Prostate gland (tissue), 2 donors: ENCODE measurements around the gene ITGA11. TPM values are rescaled to one million over a fixed set of nuclear protein-coding genes. Genes with fewer than 3 reads are reported as not detected.
A peak's percentile ranks its signal among the peaks of the same experiment; 100 is the strongest.

Experiments used
- DNase-seq: peaks from one replicate; pipeline ENCODE4 v3.0.0-alpha.2; 2019; ENCODE audit warnings: low spot score
- H3K27ac ChIP-seq, 2 donors: fragments of 200-600 bp; sonication (generic); 2 replicates each; pipeline ENCODE4 v1.5.1; 2017 to 2019
- H3K27me3 ChIP-seq: fragments of 200-600 bp; sonication (generic); replicated peaks from 2 replicates; pipeline ENCODE4 v1.5.1; 2019; ENCODE audit not compliant: insufficient read depth
- H3K36me3 ChIP-seq, 2 donors: fragments of 200-600 bp; sonication (generic); 1 replicate in 1 of 2; 2 replicates in 1 of 2; pipeline versions ENCODE4 v1.5.1 to v1.8.1; 2017 to 2019
- H3K4me1 ChIP-seq: fragments of 200-600 bp; sonication (generic); replicated peaks from 2 replicates; pipeline ENCODE4 v1.5.1; 2019
- H3K4me3 ChIP-seq, 2 donors: fragments of 200-600 bp; sonication (generic); 2 replicates each; pipeline ENCODE4 v1.5.1; 2017 to 2019
- H3K9me3 ChIP-seq: fragments of 200-600 bp; sonication (generic); 2 replicates; pipeline ENCODE4 v1.5.1; 2017
- CTCF ChIP-seq, 4 experiments: fragments of 200-600 bp in 2 of 4; fragments of 450-650 bp in 2 of 4; sonication (generic) in 2 of 4; IDR thresholded peaks; 1 replicate in 3 of 4; 2 replicates in 1 of 4; pipeline ENCODE4 v1.5.1; 2016 to 2019; ENCODE audit warnings: antibody characterized with exemption in 4 of 4, mild to moderate bottlenecking in 2 of 4, moderate library complexity in 2 of 4
- POLR2A ChIP-seq: fragments of 450-650 bp; IDR thresholded peaks from one replicate; pipeline ENCODE4 v1.6.1; 2016; ENCODE audit warnings: antibody characterized with exemption, mild to moderate bottlenecking
- POLR2AphosphoS5 ChIP-seq: sonication (generic); formaldehyde crosslinking; IDR thresholded peaks from one replicate; pipeline ENCODE4 v1.6.1; 2017; ENCODE audit warnings: antibody characterized with exemption
- WGBS: methylation state at CpG from one replicate; pipeline ENCODE4 v1.1.5; 2018; 5-methylcytosine and 5-hydroxymethylcytosine counted together
- intact Hi-C: fragments of 100-400 bp; cut with DNase I; formaldehyde crosslinking; loops from one replicate; pipeline ENCODE4 v1.14.2; 2022
- total RNA-seq, 2 donors: library from RNA; depleted of rRNA; stranded (reverse); fragments of >200 nt; gene quantifications; one replicate each; pipeline ENCODE4 v1.1.0, GENCODE V29; 2016

The ITGA11 gene
- total RNA-seq, 2 donors from 2014 or later, result 2.0 to 11.0 TPM

GRCh38 chr15:68383161-68384074, 48.5 kb downstream of the ITGA11 start:
- intact Hi-C loops, result loop anchor here (2.0 to 10.0 kb wide), 2 partner anchors 77 to 291 kb away; no protein-coding TSS in a partner anchor
- Histone ChIP-seq H3K9me3 (no peaks in the 10 kb centered on the region), H3K4me1 (no peaks in the 10 kb centered on the region), H3K27me3 (no peaks in the 10 kb centered on the region), H3K36me3 (no peaks in the 10 kb centered on the region), H3K4me3 (no peak overlapping the region), H3K27ac (peak overlapping the region in 1 of 2 donors; percentile 33)
- TF ChIP-seq CTCF (IDR thresholded peaks at IDR 0.05) (peak; percentile 61 to 80 (median 70)), POLR2AphosphoS5 (no peak), POLR2A (no peak)
- peak; percentile 44 for DNase-seq
- 91% methylated on average over 12 of the region's 12 CpGs for WGBS

- WGBS, result 91% methylated on average over 5 of the region's 5 CpGs
- Histone ChIP-seq H3K4me3 (no peak overlapping the region), H3K27ac (no peak overlapping the region), H3K36me3 (no peaks in the 10 kb centered on the region), H3K4me1 (no peaks in the 10 kb centered on the region), H3K27me3 (no peaks in the 10 kb centered on the region), H3K9me3 (no peaks in the 10 kb centered on the region)
- TF ChIP-seq CTCF (IDR thresholded peaks at IDR 0.05) (no peak), POLR2A (no peak), POLR2AphosphoS5 (no peak)
- DNase-seq, result peak; percentile 2
- intact Hi-C loops, result loop anchor here (2.0 to 10.0 kb wide), 2 partner anchors 76 to 292 kb away; no protein-coding TSS in a partner anchor
Measured at GRCh38 chr15:68382286-68383007, 49.5 kb downstream of the ITGA11 start.

- no peaks in the 10 kb centered on the region for H3K27me3 ChIP-seq
- no peaks in the 10 kb centered on the region for H3K9me3 ChIP-seq
- H3K4me3 ChIP-seq, result no peak overlapping the region
- no peaks in the 10 kb centered on the region for H3K4me1 ChIP-seq
- TF ChIP-seq POLR2AphosphoS5 (no peak), CTCF (IDR thresholded peaks at IDR 0.05) (no peak), POLR2A (no peak)
- H3K27ac ChIP-seq, result no peak overlapping the region
- DNase-seq, result no peak
- no peaks in the 10 kb centered on the region for H3K36me3 ChIP-seq
- intact Hi-C loops, result loop anchor here (10.0 kb wide), 1 partner anchor 294 kb away; no protein-coding TSS in a partner anchor
- 98% methylated on average over 5 of the region's 5 CpGs for WGBS
Measured at GRCh38 chr15:68380456-68380855, 51.5 kb downstream of the ITGA11 start.

- TF ChIP-seq CTCF (IDR thresholded peaks at IDR 0.05) (no peak), POLR2AphosphoS5 (no peak), POLR2A (no peak)
- H3K4me1 ChIP-seq, result no peaks in the 10 kb centered on the region
- no peak overlapping the region for H3K4me3 ChIP-seq
- 82% methylated on average over 3 of the region's 3 CpGs for WGBS
- H3K27ac ChIP-seq, result no peak overlapping the region
- intact Hi-C loops, result loop anchor here (10.0 kb wide), 1 partner anchor 295 kb away; no protein-coding TSS in a partner anchor
- H3K9me3 ChIP-seq, result no peaks in the 10 kb centered on the region
- H3K36me3 ChIP-seq, result no peaks in the 10 kb centered on the region
- DNase-seq, result peak; percentile 0
- no peaks in the 10 kb centered on the region for H3K27me3 ChIP-seq
Measured at GRCh38 chr15:68379759-68380290, 52.1 kb downstream of the ITGA11 start.
